HepG2 (cell line): ENCODE measurements around the gene IRF7.

ENCODE experiments used
- FOXP1 ChIP-seq, 2 experiments: fragments of 450-650 bp in 1 of 2; IDR thresholded peaks; 2 replicates each; pipeline ENCODE4 v1.6.1; 2017 to 2018; ENCODE audit warnings: antibody characterized with exemption in 1 of 2
- MAFG ChIP-seq: sonication (generic); formaldehyde crosslinking; IDR thresholded peaks from 2 replicates; pipeline ENCODE4 v1.5.1; 2020; ENCODE audit warnings: mild to moderate bottlenecking, missing genetic modification reagents
- STAT5B ChIP-seq: sonication (generic); formaldehyde crosslinking; IDR thresholded peaks from 2 replicates; pipeline ENCODE4 v1.4.0; 2020; ENCODE audit warnings: missing genetic modification reagents
- ZNF253 ChIP-seq: sonication (generic); formaldehyde crosslinking; IDR thresholded peaks from 2 replicates; pipeline ENCODE4 v1.8.0; 2022; ENCODE audit warnings: mild to moderate bottlenecking, missing genetic modification reagents, borderline replicate concordance
- ZNF546 ChIP-seq: sonication (generic); formaldehyde crosslinking; conservative IDR thresholded peaks from 2 replicates; pipeline ENCODE4 v1.8.1; 2023; ENCODE audit warnings: mild to moderate bottlenecking, missing genetic modification reagents
- ZZZ3 ChIP-seq: sonication (generic); formaldehyde crosslinking; IDR thresholded peaks from 2 replicates; pipeline ENCODE4 v1.4.0; 2020; ENCODE audit warnings: missing genetic modification reagents, mild to moderate bottlenecking, borderline replicate concordance
- TF ChIP-seq, protein P1 (sequence below), 2 experiments: sonication (generic) in 1 of 2; formaldehyde crosslinking in 1 of 2; IDR thresholded peaks; 2 replicates each; pipeline versions ENCODE4 v1.5.1 to v1.6.1; 2011 to 2020; ENCODE audit warnings: borderline replicate concordance in 1 of 2, low read depth in 1 of 2, low read length in 1 of 2, mild to moderate bottlenecking in 1 of 2, missing genetic modification reagents in 1 of 2, moderate library complexity in 1 of 2

GRCh38 chr11:606245-606644, 9.5 kb downstream of the IRF7 start:
- TF ChIP-seq, protein P1, sequence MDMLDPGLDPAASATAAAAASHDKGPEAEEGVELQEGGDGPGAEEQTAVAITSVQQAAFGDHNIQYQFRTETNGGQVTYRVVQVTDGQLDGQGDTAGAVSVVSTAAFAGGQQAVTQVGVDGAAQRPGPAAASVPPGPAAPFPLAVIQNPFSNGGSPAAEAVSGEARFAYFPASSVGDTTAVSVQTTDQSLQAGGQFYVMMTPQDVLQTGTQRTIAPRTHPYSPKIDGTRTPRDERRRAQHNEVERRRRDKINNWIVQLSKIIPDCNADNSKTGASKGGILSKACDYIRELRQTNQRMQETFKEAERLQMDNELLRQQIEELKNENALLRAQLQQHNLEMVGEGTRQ (IDR thresholded peaks at IDR 0.05; ENCODE audit: low read depth, low read length): no peak
- TF ChIP-seq, protein P1 (CRISPR knock-in tag; IDR thresholded peaks at IDR 0.05; ENCODE audit: borderline replicate concordance): no peak
- TF ChIP-seq ZZZ3 (CRISPR knock-in tag) (no peak), FOXP1 (IDR thresholded peaks at IDR 0.05) (no peak), FOXP1 (CRISPR knock-in tag; IDR thresholded peaks at IDR 0.05) (no peak), ZNF546 (CRISPR knock-in tag) (no peak), ZNF253 (CRISPR knock-in tag) (no peak), MAFG (no peak), STAT5B (no peak)
